ENCODE measurements around the gene ANKRD53.

ANKRD53 gene

GRCh38 chr2:70967189-70967588 is 11.2 kb upstream of the ANKRD53 start:
- no peak for DNase-seq

GRCh38 chr2:70974592-70974991 is 3.8 kb upstream of the ANKRD53 start:
- no peak for DNase-seq

GRCh38 chr2:70975237-70975636 is 3.2 kb upstream of the ANKRD53 start:
- DNase-seq: no peak

GRCh38 chr2:70977605-70978205 is 725 bp upstream of the ANKRD53 start:
- DNase-seq: peak; percentile 32

GRCh38 chr2:70979180-70979488 is 704 bp downstream of the ANKRD53 start:
- DNase-seq: no peak

GRCh38 chr2:70979626-70980025 is 1.2 kb downstream of the ANKRD53 start:
- no peak for DNase-seq

GRCh38 chr2:70981421-70981820 is 3.0 kb downstream of the ANKRD53 start:
- no peak for DNase-seq

GRCh38 chr2:70981866-70982810 is 3.7 kb downstream of the ANKRD53 start:
- no peak for DNase-seq

- no peak for DNase-seq
Measured at GRCh38 chr2:70982971-70983370, 4.5 kb downstream of the ANKRD53 start.

- no peak for DNase-seq
Measured at GRCh38 chr2:70983506-70984227, 5.2 kb downstream of the ANKRD53 start.

GRCh38 chr2:70984228-70984575 is 5.8 kb downstream of the ANKRD53 start:
- DNase-seq: no peak

GRCh38 chr2:70984576-70985282 is 6.3 kb downstream of the ANKRD53 start:
- peak; percentile 87 for DNase-seq

GRCh38 chr2:70985283-70985688 is 6.9 kb downstream of the ANKRD53 start:
- no peak for DNase-seq

GRCh38 chr2:70985956-70986355 is 7.5 kb downstream of the ANKRD53 start:
- DNase-seq: no peak

GRCh38 chr2:70986499-70987189 is 8.2 kb downstream of the ANKRD53 start:
- no peak for DNase-seq

- no peak for DNase-seq
Measured at GRCh38 chr2:70987386-70987785, 9.0 kb downstream of the ANKRD53 start.

GRCh38 chr2:70988151-70988550 is 9.7 kb downstream of the ANKRD53 start:
- no peak for DNase-seq

GRCh38 chr2:70988726-70989648 is 10.6 kb downstream of the ANKRD53 start:
- DNase-seq: no peak

- DNase-seq: no peak
Measured at GRCh38 chr2:70990216-70990615, 11.8 kb downstream of the ANKRD53 start.

- DNase-seq: no peak
Measured at GRCh38 chr2:70991142-70991541, 12.7 kb downstream of the ANKRD53 start.

GRCh38 chr2:70991742-70992141 is 13.3 kb downstream of the ANKRD53 start:
- DNase-seq: no peak

Data from activated CD4-positive, alpha-beta T cell treated with anti-CD3 and anti-CD28 coated beads, Interleukin-2, Interleukin-6, amounts not matched to agents 100 ng/mL and 50 ng/mL, durations not matched to agents 16 hours and 8 hours (primary cell).